Thymus (tissue), 11 donors: ENCODE results near the gene TP63. TPM values are rescaled to one million over a fixed set of nuclear protein-coding genes. Genes with fewer than 3 reads are reported as not detected.

Experiments used
- DNase-seq, 9 donors: peaks; one replicate each; pipeline ENCODE4 v3.0.0-alpha.2; 2013; ENCODE audit warnings: low spot score in 9 of 9, low read depth in 6 of 9, missing footprints in 1 of 9
- H3K27ac ChIP-seq, 2 donors: one replicate each; pipeline ENCODE4 v1.5.1; 2013; ENCODE audit warnings: control low read depth in 1 of 2, low read depth in 1 of 2, low read length in 1 of 2, mild to moderate bottlenecking in 1 of 2, moderate library complexity in 1 of 2
- H3K27me3 ChIP-seq, 2 donors: one replicate each; pipeline ENCODE4 v1.5.1; 2013; ENCODE audit warnings: low read length in 1 of 2; ENCODE audit not compliant: control insufficient read depth in 2 of 2, insufficient read depth in 1 of 2
- H3K36me3 ChIP-seq, 2 donors: one replicate each; pipeline ENCODE4 v1.5.1; 2013; ENCODE audit warnings: low read length in 1 of 2, mild to moderate bottlenecking in 1 of 2, moderate library complexity in 1 of 2; ENCODE audit not compliant: control insufficient read depth in 2 of 2, insufficient read depth in 2 of 2
- H3K4me1 ChIP-seq, 2 donors: one replicate each; pipeline ENCODE4 v1.5.1; 2013; ENCODE audit warnings: low read length in 2 of 2; ENCODE audit not compliant: control insufficient read depth in 2 of 2, insufficient read depth in 2 of 2
- H3K4me3 ChIP-seq, 2 donors: one replicate each; pipeline ENCODE4 v1.5.1; 2013; ENCODE audit warnings: low read length in 2 of 2, control low read depth in 1 of 2, mild to moderate bottlenecking in 1 of 2
- H3K9me3 ChIP-seq, 2 donors: one replicate each; pipeline ENCODE4 v1.5.1; 2013; ENCODE audit warnings: low read length in 1 of 2, mild to moderate bottlenecking in 1 of 2; ENCODE audit not compliant: control insufficient read depth in 2 of 2, insufficient read depth in 1 of 2
- WGBS: extraction: QIAGEN DNeasy Blood & Tissue Kit; methylation state at CpG from one replicate; pipeline ENCODE4 v1.1.7; 2013; 5-methylcytosine and 5-hydroxymethylcytosine counted together
- polyA plus RNA-seq: library from polyadenylated mRNA; stranded (reverse); fragments of 200-250 nt; gene quantifications from one replicate; pipeline ENCODE4 v1.2.3, GENCODE V29; 2013
- total RNA-seq: library from RNA; stranded (reverse); fragments of 120-200 nt; gene quantifications from one replicate; pipeline ENCODE4 v1.2.4, GENCODE V29; 2013
- donor health status: healthy.

TP63 gene
- total and polyA plus RNA-seq, 2 donors, result 17.3 to 47.1 TPM

DNA sequence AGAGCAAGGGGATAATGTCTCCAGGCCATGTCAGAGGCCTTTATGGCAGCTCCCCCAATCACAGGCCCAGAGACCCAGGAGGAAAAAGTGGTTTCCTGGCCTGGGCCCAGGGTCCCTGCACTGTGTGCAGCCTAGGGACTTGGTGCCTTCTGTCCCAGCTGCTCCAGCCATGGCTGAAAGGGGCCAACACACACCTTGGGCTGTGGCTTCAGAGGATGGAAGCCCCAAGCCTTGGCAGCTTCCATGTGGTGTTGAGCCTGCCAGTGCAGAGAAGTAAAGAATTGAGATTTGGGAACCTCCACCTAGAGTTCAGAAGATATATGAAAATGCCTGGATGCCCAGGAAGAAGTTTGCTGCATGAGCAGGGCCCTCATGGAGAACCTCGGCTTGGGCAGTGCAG lies 18.1 kb upstream of the TP63 start:
- Histone ChIP-seq H3K27ac (no peak overlapping the region), H3K4me3 (no peak overlapping the region), H3K4me1 (no peaks in the 10 kb centered on the region), H3K36me3 (no peaks in the 10 kb centered on the region), H3K27me3 (no peaks in the 10 kb centered on the region), H3K9me3 (no peaks in the 10 kb centered on the region)
- no peak for DNase-seq
- WGBS, result 100% methylated on average over 1 of the region's 1 CpG

DNA sequence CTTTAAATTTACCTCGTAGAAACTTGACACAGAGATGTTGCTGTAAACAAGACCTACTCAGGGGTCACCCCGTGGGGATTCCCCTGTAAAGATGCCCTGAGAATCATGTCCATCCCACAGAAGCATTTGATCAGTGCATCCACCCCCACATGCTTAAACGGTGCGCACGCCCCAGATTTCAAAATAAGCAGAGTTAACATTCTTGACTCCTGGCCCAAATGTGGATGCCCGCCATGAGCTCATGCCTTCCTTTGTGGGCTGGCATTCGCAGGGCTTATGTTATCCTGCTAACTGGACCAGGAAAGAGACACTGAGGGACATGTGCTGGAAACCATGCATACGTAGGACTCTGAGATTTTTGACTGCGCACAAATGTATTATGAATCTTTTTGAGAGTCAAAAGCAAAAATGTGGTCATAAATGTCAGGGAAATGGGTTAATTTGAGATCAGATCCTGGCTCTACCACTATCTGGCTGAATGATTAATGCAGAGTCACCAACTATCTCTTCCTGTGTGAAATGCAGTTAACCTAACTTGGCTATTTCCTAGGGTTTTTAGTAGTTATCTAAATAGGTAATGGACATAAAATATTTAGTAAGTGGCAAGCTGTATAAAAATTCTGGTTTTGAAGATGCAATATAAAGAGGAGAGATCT lies 9.1 kb upstream of the TP63 start:
- no peak for DNase-seq
- WGBS, result 95% methylated on average over 9 of the region's 9 CpGs
- H3K9me3 ChIP-seq, result no peaks in the 10 kb centered on the region
- H3K4me3 ChIP-seq, result no peak overlapping the region
- peaks cover 0 to 13% of the 10 kb centered on the region in 2 donors for H3K4me1 ChIP-seq
- H3K27ac ChIP-seq, result no peak overlapping the region
- H3K36me3 ChIP-seq, result no peaks in the 10 kb centered on the region
- no peaks in the 10 kb centered on the region for H3K27me3 ChIP-seq

DNA sequence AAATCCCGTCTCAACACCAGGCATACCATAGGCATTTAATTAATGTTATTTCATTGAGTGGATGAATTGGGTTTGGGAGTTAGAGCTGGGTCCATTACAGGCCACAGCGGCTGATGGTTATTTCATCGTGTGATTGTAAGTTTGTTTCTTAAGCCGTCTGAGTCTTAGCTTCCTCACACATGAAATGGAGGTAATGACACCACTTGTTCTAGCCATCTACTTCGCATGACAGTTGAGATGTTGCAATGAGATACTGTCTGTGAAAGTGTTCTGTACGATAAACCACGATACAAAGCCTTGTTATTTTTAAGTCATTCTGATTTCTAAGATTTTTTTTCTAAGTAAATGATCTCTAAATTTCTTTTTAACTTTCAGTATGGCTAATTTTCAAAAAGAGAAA lies 8.6 kb upstream of the TP63 start:
- Histone ChIP-seq H3K27me3 (no peaks in the 10 kb centered on the region), H3K9me3 (no peaks in the 10 kb centered on the region), H3K36me3 (no peaks in the 10 kb centered on the region), H3K27ac (no peak overlapping the region), H3K4me1 (peaks cover 0 to 13% of the 10 kb centered on the region in 2 donors), H3K4me3 (no peak overlapping the region)
- DNase-seq, result peak in 1 of 9 donors; percentile 18
- 90% methylated on average over 7 of the region's 7 CpGs for WGBS

DNA sequence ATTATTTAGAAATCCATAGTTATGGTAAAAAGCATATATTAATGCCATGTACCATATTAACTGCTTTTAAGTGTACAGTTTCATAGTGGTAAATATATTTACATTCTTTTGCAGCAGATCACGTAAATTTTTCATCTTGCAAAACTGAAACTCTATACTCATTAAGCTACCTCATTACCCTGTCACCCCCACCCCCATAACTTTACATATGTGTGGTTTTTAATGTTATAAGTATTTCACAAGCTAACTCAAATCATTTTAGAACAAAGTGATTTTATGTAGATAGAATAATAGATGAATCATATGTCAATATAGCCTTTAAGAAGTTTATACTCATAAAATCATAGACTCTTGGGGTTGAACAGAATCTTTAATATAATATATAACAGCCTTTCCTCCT lies 7.1 kb upstream of the TP63 start:
- H3K9me3 ChIP-seq, result no peaks in the 10 kb centered on the region
- no peak for DNase-seq
- H3K4me3 ChIP-seq, result no peak overlapping the region
- 91% methylated on average over 1 of the region's 1 CpG for WGBS
- no peak overlapping the region for H3K27ac ChIP-seq
- no peaks in the 10 kb centered on the region for H3K27me3 ChIP-seq
- H3K36me3 ChIP-seq, result no peaks in the 10 kb centered on the region
- peaks cover 0 to 13% of the 10 kb centered on the region in 2 donors for H3K4me1 ChIP-seq

DNA sequence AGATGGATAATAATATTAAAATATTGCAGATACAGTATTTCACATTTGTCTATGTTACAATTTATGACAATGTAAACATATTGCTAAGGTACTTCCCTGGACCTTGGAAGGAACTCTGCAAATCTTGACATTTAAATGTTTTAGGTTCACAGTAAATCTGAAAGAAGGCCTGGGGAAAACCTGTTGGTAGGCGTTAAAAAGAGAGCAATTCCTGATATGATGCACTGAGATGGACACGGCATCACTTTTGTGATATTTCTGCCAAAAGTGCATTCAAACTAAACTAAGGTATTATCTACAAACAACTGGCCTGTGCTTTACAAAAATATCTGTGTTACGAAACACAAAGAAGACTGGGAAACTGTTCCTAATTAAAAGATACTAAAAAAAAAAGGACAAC lies 6.1 kb upstream of the TP63 start:
- H3K27me3 ChIP-seq, result no peaks in the 10 kb centered on the region
- no peak for DNase-seq
- WGBS, result 91% methylated on average over 3 of the region's 3 CpGs
- no peak overlapping the region for H3K27ac ChIP-seq
- no peak overlapping the region for H3K4me3 ChIP-seq
- no peaks in the 10 kb centered on the region for H3K36me3 ChIP-seq
- no peaks in the 10 kb centered on the region for H3K9me3 ChIP-seq
- peaks cover 0 to 13% of the 10 kb centered on the region in 2 donors for H3K4me1 ChIP-seq

DNA sequence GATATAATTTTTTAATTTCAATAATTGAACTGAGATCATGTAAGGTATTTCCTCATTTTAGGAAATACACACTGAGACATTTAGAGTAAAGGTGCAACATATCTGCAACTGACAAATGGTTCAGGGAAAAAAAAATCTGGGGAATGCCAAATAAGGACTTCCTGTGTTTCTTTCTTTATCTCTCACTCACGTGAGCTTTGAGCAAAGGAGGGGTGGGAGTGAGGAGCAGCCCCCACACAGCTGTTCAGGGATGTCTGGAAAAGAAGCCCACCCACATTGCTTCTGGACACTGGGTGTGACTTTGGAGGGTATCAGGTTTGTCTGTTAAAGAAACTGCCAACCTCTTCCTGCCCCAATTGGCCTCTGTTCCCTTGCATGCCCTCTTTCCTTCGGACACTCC lies 5.6 kb upstream of the TP63 start:
- Histone ChIP-seq H3K36me3 (no peaks in the 10 kb centered on the region), H3K27me3 (no peaks in the 10 kb centered on the region), H3K4me3 (no peak overlapping the region), H3K27ac (no peak overlapping the region), H3K4me1 (peaks cover 0 to 13% of the 10 kb centered on the region in 2 donors), H3K9me3 (no peaks in the 10 kb centered on the region)
- 4% methylated on average over 2 of the region's 2 CpGs for WGBS
- peak in 1 of 9 donors; percentile 44 for DNase-seq

DNA sequence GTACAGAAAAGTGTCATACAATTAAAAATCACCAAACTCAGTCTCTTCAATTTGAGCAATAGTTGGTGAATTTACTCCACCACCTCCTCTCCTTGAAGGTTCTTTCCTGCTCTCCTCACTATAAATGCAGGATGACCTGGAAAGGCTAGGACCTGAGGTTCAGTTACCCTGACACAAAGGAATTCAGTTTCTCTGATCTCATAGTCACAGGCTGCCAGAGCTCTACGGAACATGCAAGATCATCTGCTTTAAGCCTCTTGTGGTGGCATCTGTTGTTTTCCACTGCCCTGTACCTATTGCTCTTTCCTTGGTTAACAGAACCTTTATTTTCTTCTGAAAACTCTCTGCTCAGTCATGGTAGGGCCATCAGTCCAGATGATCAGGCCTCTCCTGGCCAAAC lies 4.9 kb upstream of the TP63 start:
- peak in 2 of 9 donors; percentile 15 to 28 for DNase-seq
- 86% methylated on average over 1 of the region's 1 CpG for WGBS
- Histone ChIP-seq H3K27ac (no peak overlapping the region), H3K27me3 (no peaks in the 10 kb centered on the region), H3K9me3 (no peaks in the 10 kb centered on the region), H3K4me1 (peaks cover 0 to 17% of the 10 kb centered on the region in 2 donors), H3K36me3 (no peaks in the 10 kb centered on the region), H3K4me3 (no peak overlapping the region)

DNA sequence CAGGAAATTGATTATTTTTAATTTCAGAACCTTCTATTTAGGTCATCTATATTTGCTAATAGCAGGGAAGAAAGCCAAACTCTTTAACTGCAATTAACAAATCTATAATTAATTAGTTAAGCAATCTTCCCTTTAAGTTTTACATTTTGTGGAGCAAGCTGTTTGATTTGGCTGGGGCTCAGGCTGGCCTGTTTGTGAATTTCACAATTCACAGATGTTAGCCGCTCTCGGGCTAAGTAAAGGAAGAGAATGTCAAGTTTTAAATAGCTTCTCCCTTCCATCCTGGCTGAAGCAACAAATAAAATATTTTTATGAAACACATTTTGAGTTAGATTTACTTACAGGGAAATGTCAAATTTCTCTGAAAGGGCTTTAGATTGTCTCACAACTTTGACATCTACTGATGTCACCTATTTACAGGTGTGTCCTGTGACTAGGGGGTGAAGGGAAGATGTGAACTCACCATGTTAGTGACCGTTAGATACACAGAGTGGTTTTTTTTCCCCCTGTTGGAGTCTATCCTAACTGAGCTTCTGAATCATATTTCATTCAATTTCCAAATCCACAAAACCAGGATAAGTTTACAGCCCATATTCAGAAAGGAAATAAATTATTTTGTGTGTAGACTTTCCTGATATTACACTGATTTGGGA lies 1.3 kb upstream of the TP63 start:
- WGBS, result 90% methylated on average over 3 of the region's 3 CpGs
- Histone ChIP-seq H3K27me3 (no peaks in the 10 kb centered on the region), H3K4me1 (peaks cover 0 to 17% of the 10 kb centered on the region in 2 donors), H3K4me3 (no peak overlapping the region), H3K27ac (no peak overlapping the region), H3K36me3 (no peaks in the 10 kb centered on the region), H3K9me3 (no peaks in the 10 kb centered on the region)
- no peak for DNase-seq

DNA sequence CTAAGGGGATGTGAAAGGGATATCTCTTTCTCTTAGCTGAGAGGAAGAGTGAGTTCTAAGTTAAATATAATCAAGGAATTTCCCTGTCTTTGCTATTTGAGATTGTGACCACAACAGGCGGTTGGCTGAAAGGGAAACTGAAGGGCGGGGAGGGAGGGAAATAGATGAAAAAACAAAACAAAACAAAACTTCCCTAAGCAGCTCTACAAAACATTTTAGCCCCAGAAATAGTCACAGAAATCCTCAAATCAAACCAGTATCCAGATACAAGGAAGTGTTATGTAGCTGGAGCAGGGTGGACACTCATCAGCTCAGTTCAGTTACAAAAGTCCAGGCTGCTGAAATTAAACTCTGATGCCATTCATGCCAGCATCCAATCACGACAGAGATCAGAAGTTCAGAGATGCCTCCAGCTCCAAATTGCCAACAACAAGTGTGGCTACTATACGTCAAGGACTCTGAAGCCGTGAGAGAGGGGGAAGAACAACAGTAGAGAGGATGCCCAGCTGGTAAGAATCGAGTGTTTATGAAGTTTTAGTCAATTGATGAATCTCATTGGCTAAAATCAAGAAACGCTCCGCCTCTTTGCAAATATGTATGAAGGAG lies 319 bp upstream of the TP63 start:
- DNase-seq, result peak in 1 of 9 donors; percentile 31
- Histone ChIP-seq H3K9me3 (no peaks in the 10 kb centered on the region), H3K36me3 (no peaks in the 10 kb centered on the region), H3K27me3 (no peaks in the 10 kb centered on the region), H3K27ac (peak overlapping the region in 1 of 2 donors; percentile 48), H3K4me3 (no peak overlapping the region), H3K4me1 (peaks cover 0 to 11% of the 10 kb centered on the region in 2 donors)
- 68% methylated on average over 8 of the region's 8 CpGs for WGBS
